ENCODE measurements around the gene NPPC. TPM values are rescaled to one million over a fixed set of nuclear protein-coding genes. Genes with fewer than 3 reads are reported as not detected.

The NPPC gene
- total and polyA plus RNA-seq, 5 donors from 2014 or later, result not detected

DNA sequence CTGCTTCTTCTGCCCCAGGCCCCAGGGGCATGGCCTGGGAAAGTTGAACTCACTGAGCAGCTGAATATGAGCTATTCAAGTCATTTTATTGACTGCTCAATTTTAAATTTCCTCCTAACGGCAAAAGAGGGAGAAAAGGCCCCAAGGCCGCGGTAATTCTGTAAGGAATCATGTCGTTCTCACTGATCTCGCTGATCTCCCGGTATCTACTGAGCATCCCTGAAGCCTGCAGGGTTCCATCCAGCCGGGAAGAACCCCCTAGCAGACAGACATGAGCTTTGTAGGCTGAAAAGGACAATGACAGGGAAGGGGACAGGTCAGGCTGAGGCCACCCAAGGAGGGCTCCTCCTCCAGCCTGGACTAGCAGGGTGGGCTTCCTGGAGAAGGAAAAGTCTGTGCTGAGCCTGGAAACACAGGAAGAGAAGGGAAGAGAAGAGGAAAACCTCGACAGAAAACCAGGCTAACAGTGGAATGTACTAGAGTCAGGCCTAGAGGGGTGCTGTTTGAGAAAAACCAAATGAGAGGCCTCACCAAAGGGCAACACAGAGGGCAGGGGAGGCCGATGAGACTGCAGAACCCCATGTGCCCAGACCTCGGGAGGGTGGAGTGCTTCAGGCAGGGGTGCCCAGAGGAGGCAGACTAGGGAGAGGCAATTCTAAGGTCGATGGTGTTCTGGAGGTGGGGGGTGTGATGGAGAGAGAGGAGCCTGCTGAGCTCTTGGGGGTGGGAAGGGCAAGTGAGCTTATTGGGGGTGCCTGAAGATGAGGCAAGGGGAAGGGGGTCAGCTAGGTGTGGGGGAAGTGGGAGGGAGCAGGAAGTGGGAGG, 2.9 kb upstream of the NPPC start:
- no peak overlapping the region for H3K4me3 ChIP-seq (ENCODE audit: low read depth, low read length)
- no peak for ATAC-seq (ENCODE audit: low read depth in 2 of 2)
- no peaks in the 10 kb centered on the region for H3K27me3 ChIP-seq (ENCODE audit: control insufficient read depth, insufficient read depth, low read length)
- H3K4me1 ChIP-seq (ENCODE audit: control insufficient read depth, insufficient read depth, low read length, poor library complexity, severe bottlenecking), result peaks cover 24% of the 10 kb centered on the region
- no peak overlapping the region for H3K27ac ChIP-seq (ENCODE audit: insufficient read depth, low read length, poor library complexity, severe bottlenecking)
- Mint-ChIP-seq H3K27ac (no peak overlapping the region), H3K27me3 (peaks cover 46% of the 10 kb centered on the region), H3K4me1 (peaks cover 0 to 19% (median 4%) of the 10 kb centered on the region in 4 donors), H3K36me3 (no peaks in the 10 kb centered on the region), H3K9me3 (no peaks in the 10 kb centered on the region), H3K4me3 (peak overlapping the region in 1 of 4 donors; percentile 51)
- DNase-seq, result no peak
- H3K9me3 ChIP-seq (ENCODE audit: control insufficient read depth in 2 of 2, low read length in 2 of 2), result no peaks in the 10 kb centered on the region
- H3K36me3 ChIP-seq (ENCODE audit: control insufficient read depth, insufficient read depth, low read length), result no peaks in the 10 kb centered on the region

DNA sequence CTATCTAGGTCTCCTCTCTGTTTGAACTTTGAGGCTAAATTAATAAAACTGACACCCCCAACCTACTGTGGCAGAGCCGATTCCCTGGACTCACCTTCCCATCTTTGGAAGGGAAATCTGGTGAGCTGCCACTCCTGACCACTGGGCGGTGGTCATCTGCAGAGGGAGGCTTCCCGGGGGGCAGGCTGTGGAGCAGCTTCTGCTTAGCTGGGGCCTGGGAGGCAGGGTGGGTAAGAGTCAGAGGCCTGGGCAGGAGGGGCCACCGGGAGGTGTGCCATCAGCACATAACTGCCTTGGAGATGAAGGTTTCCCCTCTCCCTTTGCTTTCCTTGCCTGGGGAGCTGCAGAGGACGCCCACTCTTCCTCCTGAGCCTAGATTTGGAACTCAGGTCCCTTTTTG, 2.3 kb upstream of the NPPC start:
- no peaks in the 10 kb centered on the region for H3K9me3 Mint-ChIP-seq
- peak overlapping the region in 2 of 4 donors; percentile 8 to 51 for H3K4me3 Mint-ChIP-seq
- H3K27me3 Mint-ChIP-seq, result peaks cover 52% of the 10 kb centered on the region
- Histone ChIP-seq H3K4me1 (ENCODE audit: control insufficient read depth, insufficient read depth, low read length, poor library complexity, severe bottlenecking) (peaks cover 24% of the 10 kb centered on the region), H3K4me3 (ENCODE audit: low read depth, low read length) (no peak overlapping the region), H3K9me3 (ENCODE audit: control insufficient read depth in 2 of 2, low read length in 2 of 2) (no peaks in the 10 kb centered on the region), H3K27me3 (ENCODE audit: control insufficient read depth, insufficient read depth, low read length) (peaks cover 2% of the 10 kb centered on the region), H3K27ac (ENCODE audit: insufficient read depth, low read length, poor library complexity, severe bottlenecking) (no peak overlapping the region), H3K36me3 (ENCODE audit: control insufficient read depth, insufficient read depth, low read length) (no peaks in the 10 kb centered on the region)
- no peak overlapping the region for H3K27ac Mint-ChIP-seq
- peaks cover 0 to 20% (median 5%) of the 10 kb centered on the region in 4 donors for H3K4me1 Mint-ChIP-seq
- ATAC-seq (ENCODE audit: low read depth in 2 of 2) (no peak), DNase-seq (no peak)
- H3K36me3 Mint-ChIP-seq, result no peaks in the 10 kb centered on the region

DNA sequence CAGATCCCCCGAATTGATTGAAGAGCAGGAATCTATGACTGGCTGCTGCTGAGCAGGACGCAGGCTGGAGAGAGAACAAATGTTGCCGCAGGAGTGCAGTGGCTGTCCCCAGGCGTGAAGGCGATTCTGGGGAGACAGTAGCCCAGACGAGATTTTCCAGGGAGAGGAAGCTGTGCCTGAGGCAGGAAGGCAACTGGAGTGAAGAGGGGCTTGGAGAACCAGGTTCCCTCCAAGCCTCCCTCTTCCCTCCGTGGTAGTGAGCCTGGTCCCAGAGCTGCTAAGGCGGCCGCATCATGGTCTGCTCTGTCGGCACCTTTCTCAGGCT, 1.3 kb upstream of the NPPC start:
- no peaks in the 10 kb centered on the region for H3K36me3 ChIP-seq (ENCODE audit: control insufficient read depth, insufficient read depth, low read length)
- no peak overlapping the region for H3K4me3 ChIP-seq (ENCODE audit: low read depth, low read length)
- H3K27ac ChIP-seq (ENCODE audit: insufficient read depth, low read length, poor library complexity, severe bottlenecking), result no peak overlapping the region
- peaks cover 0 to 20% (median 5%) of the 10 kb centered on the region in 4 donors for H3K4me1 Mint-ChIP-seq
- ATAC-seq (ENCODE audit: low read depth in 2 of 2) (no peak), DNase-seq (no peak)
- H3K4me1 ChIP-seq (ENCODE audit: control insufficient read depth, insufficient read depth, low read length, poor library complexity, severe bottlenecking), result peaks cover 24% of the 10 kb centered on the region
- peak overlapping the region in 2 of 4 donors; percentile 16 to 19 for H3K4me3 Mint-ChIP-seq
- no peaks in the 10 kb centered on the region for H3K9me3 ChIP-seq (ENCODE audit: control insufficient read depth in 2 of 2, low read length in 2 of 2)
- H3K27me3 ChIP-seq (ENCODE audit: control insufficient read depth, insufficient read depth, low read length), result peaks cover 4% of the 10 kb centered on the region
- no peaks in the 10 kb centered on the region for H3K9me3 Mint-ChIP-seq
- no peak overlapping the region for H3K27ac Mint-ChIP-seq
- H3K36me3 Mint-ChIP-seq, result no peaks in the 10 kb centered on the region
- peaks cover 53% of the 10 kb centered on the region for H3K27me3 Mint-ChIP-seq

DNA sequence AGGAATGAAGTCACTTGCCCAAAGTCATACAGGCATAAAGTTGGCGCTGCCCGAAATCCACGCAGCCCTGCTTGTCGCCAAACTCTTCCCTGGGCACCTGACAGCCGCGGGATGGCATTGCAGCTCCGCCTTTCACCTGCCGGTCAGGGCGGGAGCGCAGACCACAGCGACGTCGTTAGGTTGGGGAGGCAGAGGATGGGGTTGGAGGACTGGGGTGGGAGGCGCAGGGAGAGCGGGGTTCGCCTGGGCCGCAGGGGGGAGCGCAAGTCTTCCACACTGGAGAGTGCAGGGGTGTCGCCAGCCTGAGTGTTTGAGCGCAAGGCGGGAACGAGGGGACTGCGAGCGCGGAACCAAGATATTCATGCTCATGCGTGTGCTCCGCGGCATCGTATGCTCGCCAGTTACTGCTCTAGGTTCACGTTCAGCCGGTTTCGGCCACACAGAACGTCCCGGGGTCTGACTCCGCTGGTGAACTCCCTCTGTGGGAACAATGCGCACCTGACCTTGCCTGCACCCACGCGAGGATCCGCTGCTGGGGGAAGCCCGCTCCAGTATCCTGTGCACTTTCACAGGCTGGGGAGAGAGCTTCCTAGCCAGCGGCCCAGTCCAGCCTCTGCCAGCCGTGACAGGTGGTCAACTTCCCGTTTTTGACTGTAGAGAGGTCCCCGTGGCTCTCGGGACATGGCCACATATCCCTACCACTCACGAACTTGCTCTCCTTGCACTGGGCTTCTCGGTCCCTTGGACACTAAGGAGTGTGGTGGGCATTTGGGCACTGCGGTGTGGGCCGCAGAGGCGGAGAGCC, 767 bp upstream of the NPPC start:
- no peaks in the 10 kb centered on the region for H3K9me3 Mint-ChIP-seq
- H3K36me3 Mint-ChIP-seq, result no peaks in the 10 kb centered on the region
- H3K4me1 Mint-ChIP-seq, result peaks cover 0 to 20% (median 5%) of the 10 kb centered on the region in 4 donors
- peaks cover 4% of the 10 kb centered on the region for H3K27me3 ChIP-seq (ENCODE audit: control insufficient read depth, insufficient read depth, low read length)
- peaks cover 24% of the 10 kb centered on the region for H3K4me1 ChIP-seq (ENCODE audit: control insufficient read depth, insufficient read depth, low read length, poor library complexity, severe bottlenecking)
- peak overlapping the region; percentile 49 to 78 (median 64) for H3K4me3 Mint-ChIP-seq
- H3K9me3 ChIP-seq (ENCODE audit: control insufficient read depth in 2 of 2, low read length in 2 of 2), result no peaks in the 10 kb centered on the region
- no peak overlapping the region for H3K27ac ChIP-seq (ENCODE audit: insufficient read depth, low read length, poor library complexity, severe bottlenecking)
- no peak overlapping the region for H3K27ac Mint-ChIP-seq
- no peak overlapping the region for H3K4me3 ChIP-seq (ENCODE audit: low read depth, low read length)
- H3K36me3 ChIP-seq (ENCODE audit: control insufficient read depth, insufficient read depth, low read length), result no peaks in the 10 kb centered on the region
- peaks cover 53% of the 10 kb centered on the region for H3K27me3 Mint-ChIP-seq
- ATAC-seq (ENCODE audit: low read depth in 2 of 2) (no peak), DNase-seq (peak in 2 of 3 donors; percentile 12 to 41)

DNA sequence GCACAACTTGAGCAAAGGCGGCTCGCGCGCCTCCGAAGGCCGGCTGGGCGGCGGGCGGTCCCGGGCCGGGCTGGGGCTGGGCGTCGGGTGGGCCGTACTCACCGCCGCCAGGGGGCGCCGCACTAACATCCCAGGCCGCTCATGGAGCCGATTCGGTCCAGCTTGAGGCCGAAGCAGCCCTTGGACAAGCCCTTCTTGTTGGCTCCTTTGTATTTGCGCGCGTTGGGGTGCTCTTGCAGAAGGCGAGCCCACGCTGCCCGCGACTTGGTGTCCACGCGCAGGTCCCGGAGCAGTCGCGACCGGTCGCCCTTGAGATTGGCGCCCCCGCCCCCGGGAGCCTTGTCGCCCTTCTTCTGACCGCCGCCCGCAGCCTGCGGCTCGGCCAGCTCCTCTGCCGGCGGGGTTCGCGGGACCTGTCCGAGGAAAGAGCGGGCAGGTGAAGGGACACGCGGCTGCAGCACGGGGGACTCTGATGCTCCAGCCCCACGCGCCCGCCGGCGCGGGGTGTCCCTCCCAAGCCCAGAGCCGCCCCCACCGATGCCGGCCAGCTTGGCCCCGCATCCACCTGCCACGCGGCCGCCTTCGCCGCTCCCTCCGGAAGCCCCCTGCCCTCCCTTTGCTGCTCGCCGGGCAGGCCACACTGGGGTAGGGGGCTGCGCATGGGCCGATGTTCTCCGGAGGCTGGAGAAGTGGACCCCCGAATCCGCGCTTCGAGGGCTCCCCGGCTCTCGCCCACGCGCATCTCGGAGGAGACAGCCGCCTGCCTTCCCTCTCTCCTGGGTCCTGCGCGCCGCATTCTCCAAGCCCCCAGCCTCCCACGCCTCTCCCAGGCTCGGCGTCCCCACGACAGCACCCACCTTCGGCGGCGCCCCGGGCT, 655 bp downstream of the NPPC start:
- H3K36me3 Mint-ChIP-seq, result no peaks in the 10 kb centered on the region
- peaks cover 53% of the 10 kb centered on the region for H3K27me3 Mint-ChIP-seq
- Histone ChIP-seq H3K27me3 (ENCODE audit: control insufficient read depth, insufficient read depth, low read length) (peaks cover 4% of the 10 kb centered on the region), H3K36me3 (ENCODE audit: control insufficient read depth, insufficient read depth, low read length) (no peaks in the 10 kb centered on the region), H3K27ac (ENCODE audit: insufficient read depth, low read length, poor library complexity, severe bottlenecking) (no peak overlapping the region), H3K4me3 (ENCODE audit: low read depth, low read length) (no peak overlapping the region), H3K4me1 (ENCODE audit: control insufficient read depth, insufficient read depth, low read length, poor library complexity, severe bottlenecking) (peaks cover 24% of the 10 kb centered on the region), H3K9me3 (ENCODE audit: control insufficient read depth in 2 of 2, low read length in 2 of 2) (no peaks in the 10 kb centered on the region)
- ATAC-seq (ENCODE audit: low read depth in 2 of 2) (peak; percentile 60 to 69), DNase-seq (peak; percentile 52 to 63 (median 61))
- H3K27ac Mint-ChIP-seq, result no peak overlapping the region
- H3K4me1 Mint-ChIP-seq, result peaks cover 0 to 20% (median 5%) of the 10 kb centered on the region in 4 donors
- peak overlapping the region in 1 of 4 donors; percentile 64 for H3K4me3 Mint-ChIP-seq
- H3K9me3 Mint-ChIP-seq, result no peaks in the 10 kb centered on the region

DNA sequence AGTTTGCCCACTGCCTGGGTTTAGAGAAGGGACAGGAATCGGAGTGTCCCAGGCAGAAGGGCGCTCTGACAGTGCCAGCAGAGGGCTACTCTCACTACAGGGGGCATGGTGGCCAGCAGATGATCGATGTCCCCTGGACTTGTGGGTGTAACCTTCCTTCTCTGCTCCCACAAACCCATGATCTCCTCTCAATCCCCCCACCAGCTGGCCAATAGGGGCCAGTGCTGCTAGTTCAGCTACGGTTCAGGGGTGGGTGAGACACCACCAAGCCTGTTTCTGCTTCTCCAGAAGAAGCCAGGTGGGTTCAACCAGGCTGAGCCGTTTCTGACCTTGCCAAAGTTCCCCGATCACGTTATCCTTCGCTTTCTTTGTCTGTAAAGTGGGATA, 1.3 kb downstream of the NPPC start:
- Histone ChIP-seq H3K27me3 (ENCODE audit: control insufficient read depth, insufficient read depth, low read length) (peaks cover 4% of the 10 kb centered on the region), H3K4me1 (ENCODE audit: control insufficient read depth, insufficient read depth, low read length, poor library complexity, severe bottlenecking) (peaks cover 24% of the 10 kb centered on the region), H3K9me3 (ENCODE audit: control insufficient read depth in 2 of 2, low read length in 2 of 2) (no peaks in the 10 kb centered on the region), H3K36me3 (ENCODE audit: control insufficient read depth, insufficient read depth, low read length) (no peaks in the 10 kb centered on the region), H3K27ac (ENCODE audit: insufficient read depth, low read length, poor library complexity, severe bottlenecking) (no peak overlapping the region), H3K4me3 (ENCODE audit: low read depth, low read length) (no peak overlapping the region)
- Mint-ChIP-seq H3K27me3 (peaks cover 49% of the 10 kb centered on the region), H3K27ac (no peak overlapping the region), H3K9me3 (no peaks in the 10 kb centered on the region), H3K4me3 (peak overlapping the region in 3 of 4 donors; percentile 33 to 85 (median 64)), H3K4me1 (peaks cover 0 to 20% (median 5%) of the 10 kb centered on the region in 4 donors), H3K36me3 (no peaks in the 10 kb centered on the region)
- ATAC-seq (ENCODE audit: low read depth in 2 of 2), result no peak
- DNase-seq, result no peak

Data from CD4-positive, CD25-positive, alpha-beta regulatory T cell (primary cell).